ENCODE measurements around the gene ARHGEF16.
A peak's percentile ranks its signal among the peaks of the same experiment; 100 is the strongest.

Gene ARHGEF16

DNA sequence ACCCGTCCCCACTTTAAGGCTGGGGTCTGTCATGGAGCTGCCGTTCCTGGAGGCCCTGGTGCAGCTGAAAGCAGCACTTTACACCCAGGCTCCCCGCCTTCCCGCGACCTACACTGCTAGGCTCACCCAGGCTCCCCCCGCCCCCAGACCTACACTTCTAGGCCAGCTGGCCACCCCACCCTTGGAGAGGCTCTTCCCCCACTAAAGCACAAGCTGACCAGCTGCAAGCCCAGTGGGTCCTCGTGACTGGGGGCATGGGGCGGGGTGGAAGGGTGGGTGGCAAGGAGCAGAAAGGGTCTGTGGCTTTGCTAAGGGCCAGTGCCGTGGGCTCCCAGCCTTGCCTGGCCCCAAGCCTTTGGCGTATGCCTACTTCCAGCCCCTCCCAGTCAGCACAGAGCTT, 9.7 kb upstream of the ARHGEF16 start:
- Histone ChIP-seq H3K27ac (ENCODE audit: insufficient read depth, low read depth, low read length, poor library complexity, severe bottlenecking) (no peak overlapping the region), H3K36me3 (ENCODE audit: control insufficient read depth, insufficient read depth, low read length) (no peaks in the 10 kb centered on the region), H3K9me3 (ENCODE audit: control insufficient read depth, low read length) (no peaks in the 10 kb centered on the region), H3K4me1 (ENCODE audit: control insufficient read depth, insufficient read depth, low read length) (peaks cover 20% of the 10 kb centered on the region), H3K27me3 (ENCODE audit: control insufficient read depth, insufficient read depth, low read length, poor library complexity, severe bottlenecking) (peaks cover 6% of the 10 kb centered on the region), H3K4me3 (ENCODE audit: insufficient read depth, low read depth, low read length) (no peak overlapping the region)
- WGBS, 2 experiments: 82 to 83% methylated on average over 10 of the region's 10 CpGs

DNA sequence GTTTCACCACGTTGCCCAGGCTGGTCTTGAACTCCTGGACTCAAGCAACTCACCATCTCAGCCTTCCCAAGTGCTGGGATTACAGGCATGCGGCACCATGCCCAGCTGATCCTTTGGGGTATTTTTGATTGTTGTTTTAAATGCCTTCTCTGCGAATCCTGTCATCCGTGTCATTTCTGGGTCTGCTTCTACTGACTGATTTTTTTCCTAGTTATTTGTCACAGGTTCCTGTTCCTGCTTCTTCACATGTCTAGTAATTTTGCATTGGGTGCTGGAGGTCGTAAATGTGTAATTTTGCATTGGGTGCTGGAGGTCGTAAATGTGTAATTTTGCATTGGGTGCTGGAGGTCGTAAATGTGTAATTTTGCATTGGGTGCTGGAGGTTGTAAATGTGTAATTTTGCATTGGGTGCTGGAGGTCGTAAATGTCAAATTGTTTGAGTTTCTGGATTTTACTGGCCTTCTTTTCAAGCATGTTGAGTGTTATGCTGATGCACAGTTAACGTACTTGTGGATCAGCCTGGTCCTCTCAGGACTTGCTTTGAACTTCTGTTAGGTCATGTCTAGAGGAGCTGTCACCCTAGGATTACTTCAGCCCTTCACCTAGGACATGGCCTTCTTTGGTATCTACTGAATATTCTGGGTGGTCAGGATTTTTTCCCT, 4.1 kb upstream of the ARHGEF16 start:
- Histone ChIP-seq H3K36me3 (ENCODE audit: control insufficient read depth, insufficient read depth, low read length) (no peaks in the 10 kb centered on the region), H3K27ac (ENCODE audit: insufficient read depth, low read depth, low read length, poor library complexity, severe bottlenecking) (no peak overlapping the region), H3K27me3 (ENCODE audit: control insufficient read depth, insufficient read depth, low read length, poor library complexity, severe bottlenecking) (peaks cover 16% of the 10 kb centered on the region), H3K4me3 (ENCODE audit: insufficient read depth, low read depth, low read length) (no peak overlapping the region), H3K9me3 (ENCODE audit: control insufficient read depth, low read length) (no peaks in the 10 kb centered on the region), H3K4me1 (ENCODE audit: control insufficient read depth, insufficient read depth, low read length) (peaks cover 8% of the 10 kb centered on the region)
- 89 to 92% methylated on average over 9 of the region's 9 CpGs for WGBS, 2 experiments

DNA sequence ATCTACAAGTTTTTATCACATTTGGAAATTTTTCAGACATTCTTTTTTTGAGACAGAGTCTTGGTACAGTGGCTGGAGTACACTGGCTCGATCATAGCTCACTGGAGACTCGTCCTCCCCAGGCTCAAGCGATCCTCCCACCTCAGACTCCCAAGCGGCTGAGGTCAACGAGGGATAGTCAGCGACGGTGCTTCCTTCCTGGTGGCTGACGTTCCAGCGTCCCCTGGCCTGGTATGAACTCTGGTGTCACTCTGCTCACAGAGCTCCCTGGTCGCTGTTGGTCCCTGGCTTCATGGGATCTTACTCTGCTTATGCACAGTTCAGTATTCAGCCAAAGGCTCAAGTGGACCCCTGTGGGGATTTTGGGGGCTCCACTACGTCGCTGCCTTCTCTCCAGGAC, 3.5 kb upstream of the ARHGEF16 start:
- H3K27me3 ChIP-seq (ENCODE audit: control insufficient read depth, insufficient read depth, low read length, poor library complexity, severe bottlenecking): peaks cover 16% of the 10 kb centered on the region
- no peaks in the 10 kb centered on the region for H3K36me3 ChIP-seq (ENCODE audit: control insufficient read depth, insufficient read depth, low read length)
- WGBS, 2 experiments: 88% methylated on average over 12 of the region's 12 CpGs
- H3K9me3 ChIP-seq (ENCODE audit: control insufficient read depth, low read length): no peaks in the 10 kb centered on the region
- H3K27ac ChIP-seq (ENCODE audit: insufficient read depth, low read depth, low read length, poor library complexity, severe bottlenecking): no peak overlapping the region
- H3K4me1 ChIP-seq (ENCODE audit: control insufficient read depth, insufficient read depth, low read length): peaks cover 8% of the 10 kb centered on the region
- H3K4me3 ChIP-seq (ENCODE audit: insufficient read depth, low read depth, low read length): no peak overlapping the region

DNA sequence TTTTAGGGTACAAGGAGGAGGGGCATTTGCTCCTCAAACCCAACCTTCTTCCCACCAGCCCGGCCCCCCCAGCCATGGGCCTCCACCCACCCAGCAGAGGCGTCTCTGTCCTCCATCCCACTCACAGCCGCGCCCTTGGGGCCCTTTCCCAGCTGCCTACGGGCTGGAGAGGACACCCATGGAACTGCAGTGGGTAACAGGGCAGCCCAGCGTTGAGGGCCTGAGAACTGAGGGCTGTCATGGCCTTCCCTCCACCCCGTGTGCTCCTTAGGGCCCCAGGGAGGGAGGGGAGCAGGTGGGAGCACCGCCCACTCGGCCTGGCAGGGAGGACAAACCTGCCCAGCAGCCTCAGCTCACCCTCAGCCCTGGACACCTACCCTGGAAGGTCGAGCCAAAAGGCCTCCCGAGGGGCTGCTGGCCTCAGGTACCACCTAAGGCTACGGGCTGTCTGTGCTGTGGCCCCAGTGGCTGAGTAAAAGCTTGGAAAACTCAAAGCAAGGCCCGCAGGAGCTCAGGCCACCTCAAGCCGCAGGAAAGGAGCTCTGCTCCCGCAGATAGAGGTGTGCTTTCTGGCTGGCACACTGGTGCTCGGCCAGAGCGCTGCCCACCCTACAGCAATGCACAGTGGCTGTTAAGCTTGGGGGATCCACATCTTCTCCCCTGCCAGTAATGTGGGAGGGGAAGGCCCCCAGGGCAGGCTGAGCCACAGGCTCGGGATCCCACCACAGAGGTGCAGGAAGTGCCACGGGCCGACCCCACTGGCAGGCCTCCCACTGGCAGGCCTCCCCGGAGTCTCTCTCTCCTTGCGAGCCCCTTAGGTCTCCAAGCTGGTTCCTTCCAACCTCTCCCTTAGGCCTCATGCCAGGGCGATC, 2.2 kb upstream of the ARHGEF16 start:
- H3K36me3 ChIP-seq (ENCODE audit: control insufficient read depth, insufficient read depth, low read length): no peaks in the 10 kb centered on the region
- no peak overlapping the region for H3K27ac ChIP-seq (ENCODE audit: insufficient read depth, low read depth, low read length, poor library complexity, severe bottlenecking)
- no peaks in the 10 kb centered on the region for H3K9me3 ChIP-seq (ENCODE audit: control insufficient read depth, low read length)
- peaks cover 8% of the 10 kb centered on the region for H3K4me1 ChIP-seq (ENCODE audit: control insufficient read depth, insufficient read depth, low read length)
- H3K4me3 ChIP-seq (ENCODE audit: insufficient read depth, low read depth, low read length): no peak overlapping the region
- 88 to 90% methylated on average over 23 of the region's 23 CpGs for WGBS, 2 experiments
- peaks cover 16% of the 10 kb centered on the region for H3K27me3 ChIP-seq (ENCODE audit: control insufficient read depth, insufficient read depth, low read length, poor library complexity, severe bottlenecking)

DNA sequence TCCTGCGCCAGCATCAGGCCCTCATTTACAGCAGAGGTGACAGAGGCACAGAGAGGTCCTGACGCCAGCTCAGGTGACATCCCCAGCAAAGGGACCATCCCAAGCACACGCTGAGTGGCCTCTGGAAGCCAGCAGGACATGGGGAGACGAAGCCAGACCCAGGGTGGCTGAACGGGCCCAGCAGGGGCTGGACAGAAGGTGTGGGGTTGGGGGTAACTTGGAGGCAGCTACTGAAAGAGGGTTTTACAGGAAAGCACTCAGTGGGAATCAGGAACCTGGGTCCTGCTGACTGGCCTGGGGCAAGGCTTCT, 1.6 kb upstream of the ARHGEF16 start:
- WGBS, 2 experiments: 62 to 66% methylated on average over 5 of the region's 5 CpGs

DNA sequence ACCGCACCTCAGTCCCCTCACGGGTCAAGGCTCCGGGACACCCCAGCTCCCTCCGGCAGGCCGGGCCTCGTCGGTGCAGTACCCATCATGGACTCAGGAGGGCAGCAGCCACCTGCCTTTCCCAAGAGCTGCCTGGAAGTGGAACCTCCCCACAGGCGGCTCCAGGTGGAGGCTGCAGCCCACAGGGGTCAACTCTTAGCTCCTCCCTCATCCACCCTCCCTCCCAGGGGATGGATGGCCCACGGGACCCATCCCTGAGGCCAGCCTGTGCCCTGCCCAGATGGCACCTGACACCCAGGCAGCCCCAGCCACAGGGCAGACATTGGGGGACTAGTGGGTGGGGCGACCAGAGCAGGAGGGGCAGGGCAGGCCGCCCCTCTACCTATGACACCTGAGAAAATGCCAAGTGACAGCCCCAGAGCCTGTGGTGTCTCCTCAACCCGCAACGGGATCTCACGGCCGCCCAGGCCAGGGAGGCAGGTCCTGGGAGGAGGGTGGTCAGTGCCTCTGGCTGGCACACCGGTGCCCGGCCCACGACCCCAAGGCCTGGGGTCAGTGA, 1.2 kb upstream of the ARHGEF16 start:
- Histone ChIP-seq H3K9me3 (ENCODE audit: control insufficient read depth, low read length) (no peaks in the 10 kb centered on the region), H3K27ac (ENCODE audit: insufficient read depth, low read depth, low read length, poor library complexity, severe bottlenecking) (no peak overlapping the region), H3K27me3 (ENCODE audit: control insufficient read depth, insufficient read depth, low read length, poor library complexity, severe bottlenecking) (peaks cover 16% of the 10 kb centered on the region), H3K4me1 (ENCODE audit: control insufficient read depth, insufficient read depth, low read length) (peaks cover 8% of the 10 kb centered on the region), H3K4me3 (ENCODE audit: insufficient read depth, low read depth, low read length) (no peak overlapping the region), H3K36me3 (ENCODE audit: control insufficient read depth, insufficient read depth, low read length) (no peaks in the 10 kb centered on the region)
- WGBS, 2 experiments: 44 to 46% methylated on average over 18 of the region's 18 CpGs

More for the DNA sequence above, 1.6 kb upstream of the ARHGEF16 start:
- H3K4me1 ChIP-seq (ENCODE audit: control insufficient read depth, insufficient read depth, low read length): peaks cover 8% of the 10 kb centered on the region
- H3K9me3 ChIP-seq (ENCODE audit: control insufficient read depth, low read length): no peaks in the 10 kb centered on the region
- H3K27me3 ChIP-seq (ENCODE audit: control insufficient read depth, insufficient read depth, low read length, poor library complexity, severe bottlenecking): peaks cover 16% of the 10 kb centered on the region
- H3K36me3 ChIP-seq (ENCODE audit: control insufficient read depth, insufficient read depth, low read length): no peaks in the 10 kb centered on the region
- H3K27ac ChIP-seq (ENCODE audit: insufficient read depth, low read depth, low read length, poor library complexity, severe bottlenecking): no peak overlapping the region
- no peak overlapping the region for H3K4me3 ChIP-seq (ENCODE audit: insufficient read depth, low read depth, low read length)

DNA sequence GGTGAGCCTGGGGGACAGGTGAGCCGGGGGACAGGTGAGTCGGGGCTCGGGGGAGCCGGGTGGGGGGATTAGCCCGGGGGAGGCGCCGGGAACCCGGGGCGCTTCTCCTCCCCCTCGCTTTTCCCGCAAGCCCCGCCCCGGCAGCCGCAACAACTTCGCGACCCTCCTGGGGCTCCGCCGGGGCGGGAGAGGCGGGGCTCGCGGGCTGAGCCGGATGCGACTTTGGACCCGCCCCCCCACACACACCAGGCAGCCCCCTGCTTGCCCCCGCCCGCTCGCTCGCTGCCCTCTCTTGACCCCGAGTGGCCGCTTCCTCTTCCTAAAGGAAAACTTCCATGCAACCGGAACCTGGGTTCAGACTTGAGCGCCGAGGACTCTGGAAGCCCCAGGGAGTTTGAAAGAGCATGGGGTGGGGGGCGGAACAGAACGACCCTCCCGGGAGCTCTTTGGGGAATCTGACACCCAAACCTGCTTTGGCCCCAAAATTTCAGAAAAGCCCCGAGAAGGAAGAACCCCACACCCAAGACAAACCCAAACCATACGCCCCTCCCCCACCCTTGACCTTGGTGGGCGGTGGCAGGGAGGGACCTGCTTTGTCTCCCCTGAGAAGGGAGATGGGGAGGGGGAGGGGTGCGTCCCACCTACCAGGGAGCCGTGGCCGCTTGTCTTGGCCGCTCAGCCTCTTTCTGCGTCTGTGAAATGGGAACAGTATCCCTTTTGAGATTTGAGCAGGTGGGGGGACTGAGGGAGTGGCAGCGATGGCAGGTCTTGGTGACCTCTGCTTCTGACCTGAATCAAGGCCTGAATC, 550 bp downstream of the ARHGEF16 start:
- Histone ChIP-seq H3K9me3 (ENCODE audit: control insufficient read depth, low read length) (no peaks in the 10 kb centered on the region), H3K4me1 (ENCODE audit: control insufficient read depth, insufficient read depth, low read length) (peaks cover 8% of the 10 kb centered on the region), H3K27ac (ENCODE audit: insufficient read depth, low read depth, low read length, poor library complexity, severe bottlenecking) (no peak overlapping the region), H3K27me3 (ENCODE audit: control insufficient read depth, insufficient read depth, low read length, poor library complexity, severe bottlenecking) (peaks cover 7% of the 10 kb centered on the region), H3K36me3 (ENCODE audit: control insufficient read depth, insufficient read depth, low read length) (no peaks in the 10 kb centered on the region), H3K4me3 (ENCODE audit: insufficient read depth, low read depth, low read length) (peak overlapping the region; percentile 49)
- WGBS, 2 experiments: 4% methylated on average over 45 to 46 of the region's 46 CpGs

DNA sequence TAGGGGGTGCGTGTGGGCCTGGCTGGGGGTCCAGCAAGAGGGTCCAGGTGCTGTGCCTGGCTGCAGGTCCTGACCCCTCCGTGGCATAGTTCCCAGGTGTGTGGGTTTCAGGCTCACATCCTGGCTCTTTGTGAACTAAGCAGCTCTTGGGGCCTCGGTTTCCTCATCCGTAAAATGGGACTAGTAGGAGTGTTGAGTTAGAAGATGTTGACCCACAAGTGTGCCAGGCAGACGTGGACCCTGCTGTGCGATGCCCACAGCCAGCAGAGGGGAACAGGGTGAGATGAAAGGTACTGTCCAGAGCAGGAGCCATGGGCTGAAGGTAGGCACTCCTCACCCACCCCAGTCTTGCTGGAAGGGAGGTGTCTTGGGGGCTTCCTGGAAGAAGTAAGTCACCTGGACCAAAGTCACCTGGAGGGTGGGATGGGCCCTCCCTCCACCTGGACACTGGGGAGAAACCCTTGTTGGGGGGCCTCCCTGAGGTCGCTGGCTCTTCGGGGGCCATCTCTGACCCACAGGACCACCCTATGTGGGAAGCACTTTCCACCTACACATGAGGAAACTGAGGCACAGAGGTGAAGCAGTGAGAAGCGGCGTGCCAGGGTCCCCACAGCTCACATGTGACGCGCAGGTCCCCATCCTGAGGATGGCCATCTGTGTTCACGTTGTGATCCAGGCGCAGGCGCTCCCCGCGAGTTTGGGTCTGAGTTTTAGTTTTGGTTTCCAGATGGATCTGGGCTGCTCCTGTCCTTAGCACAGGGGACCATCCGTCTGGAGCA, 1.4 kb downstream of the ARHGEF16 start:
- peaks cover 6% of the 10 kb centered on the region for H3K27me3 ChIP-seq (ENCODE audit: control insufficient read depth, insufficient read depth, low read length, poor library complexity, severe bottlenecking)
- H3K27ac ChIP-seq (ENCODE audit: insufficient read depth, low read depth, low read length, poor library complexity, severe bottlenecking): no peak overlapping the region
- peaks cover 8% of the 10 kb centered on the region for H3K4me1 ChIP-seq (ENCODE audit: control insufficient read depth, insufficient read depth, low read length)
- no peaks in the 10 kb centered on the region for H3K36me3 ChIP-seq (ENCODE audit: control insufficient read depth, insufficient read depth, low read length)
- 91 to 92% methylated on average over 18 of the region's 18 CpGs for WGBS, 2 experiments
- H3K4me3 ChIP-seq (ENCODE audit: insufficient read depth, low read depth, low read length): no peak overlapping the region
- H3K9me3 ChIP-seq (ENCODE audit: control insufficient read depth, low read length): no peaks in the 10 kb centered on the region

DNA sequence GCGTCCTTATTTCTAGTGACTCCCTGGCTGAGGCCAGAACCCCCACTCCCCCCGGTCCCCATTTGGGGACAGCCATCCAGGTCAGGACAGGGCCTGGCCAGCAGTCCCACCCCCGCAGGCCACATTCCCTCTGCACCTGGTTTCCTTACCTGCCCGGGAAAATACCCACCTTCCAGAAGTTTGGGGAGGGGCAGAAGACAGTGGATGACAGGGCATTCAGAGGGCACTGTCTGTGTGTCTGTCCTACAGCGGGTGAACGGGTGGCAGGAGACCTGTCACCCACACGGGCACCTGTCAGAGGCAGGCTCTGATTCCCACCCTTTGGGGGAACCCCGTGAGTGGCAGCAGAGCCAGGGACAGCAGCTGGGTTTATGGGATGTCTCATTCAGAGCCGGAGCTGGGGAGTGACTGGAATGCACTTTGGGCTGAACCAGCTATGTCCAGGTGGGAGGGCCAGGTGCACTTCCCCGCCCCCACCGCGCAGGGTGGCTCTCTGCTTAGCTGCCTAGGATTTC, 2.0 kb downstream of the ARHGEF16 start:
- no peaks in the 10 kb centered on the region for H3K36me3 ChIP-seq (ENCODE audit: control insufficient read depth, insufficient read depth, low read length)
- WGBS, 2 experiments: 94% methylated on average over 12 of the region's 12 CpGs
- peaks cover 6% of the 10 kb centered on the region for H3K27me3 ChIP-seq (ENCODE audit: control insufficient read depth, insufficient read depth, low read length, poor library complexity, severe bottlenecking)
- no peak overlapping the region for H3K27ac ChIP-seq (ENCODE audit: insufficient read depth, low read depth, low read length, poor library complexity, severe bottlenecking)
- no peaks in the 10 kb centered on the region for H3K9me3 ChIP-seq (ENCODE audit: control insufficient read depth, low read length)
- no peak overlapping the region for H3K4me3 ChIP-seq (ENCODE audit: insufficient read depth, low read depth, low read length)
- peaks cover 8% of the 10 kb centered on the region for H3K4me1 ChIP-seq (ENCODE audit: control insufficient read depth, insufficient read depth, low read length)

Data from ectodermal cell (in vitro differentiated cells).